ENCODE results near the gene ARX.

The ARX gene

DNA sequence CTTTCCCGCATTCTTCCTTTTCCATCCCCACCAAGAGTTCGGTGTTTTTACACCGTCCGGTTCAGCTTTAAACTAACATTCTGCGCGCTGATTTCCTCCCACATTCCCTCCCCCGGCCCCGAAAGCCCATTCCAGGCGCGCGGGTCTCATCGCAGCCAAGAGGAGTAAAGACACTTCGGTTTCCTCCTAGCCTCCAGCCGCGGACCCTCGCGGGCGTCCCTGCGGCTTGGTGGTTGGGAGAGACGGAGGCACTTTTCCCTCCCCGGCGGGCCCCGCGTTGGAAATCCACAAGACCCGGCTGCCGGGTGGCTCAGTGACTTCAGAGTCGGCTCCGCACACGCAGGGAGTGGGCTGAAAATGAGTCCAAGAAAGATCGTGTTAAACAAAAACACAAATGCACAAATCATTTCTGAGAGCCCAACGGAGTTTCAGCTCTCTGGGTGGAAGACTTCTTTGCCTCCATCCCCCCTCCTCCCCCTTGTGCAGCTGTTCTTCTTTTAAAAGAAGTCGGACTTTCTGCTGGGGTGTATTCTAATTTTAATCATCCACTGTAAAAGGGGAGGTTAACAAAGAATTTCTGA is 2.0 kb upstream of the ARX start:
- ChIA-PET CTCF (no interaction called here), POLR2A (ENCODE audit: low non-redundant PET) (no interaction called here)
- no peak for DNase-seq (ENCODE audit: low spot score)
- TF ChIP-seq, protein P1, sequence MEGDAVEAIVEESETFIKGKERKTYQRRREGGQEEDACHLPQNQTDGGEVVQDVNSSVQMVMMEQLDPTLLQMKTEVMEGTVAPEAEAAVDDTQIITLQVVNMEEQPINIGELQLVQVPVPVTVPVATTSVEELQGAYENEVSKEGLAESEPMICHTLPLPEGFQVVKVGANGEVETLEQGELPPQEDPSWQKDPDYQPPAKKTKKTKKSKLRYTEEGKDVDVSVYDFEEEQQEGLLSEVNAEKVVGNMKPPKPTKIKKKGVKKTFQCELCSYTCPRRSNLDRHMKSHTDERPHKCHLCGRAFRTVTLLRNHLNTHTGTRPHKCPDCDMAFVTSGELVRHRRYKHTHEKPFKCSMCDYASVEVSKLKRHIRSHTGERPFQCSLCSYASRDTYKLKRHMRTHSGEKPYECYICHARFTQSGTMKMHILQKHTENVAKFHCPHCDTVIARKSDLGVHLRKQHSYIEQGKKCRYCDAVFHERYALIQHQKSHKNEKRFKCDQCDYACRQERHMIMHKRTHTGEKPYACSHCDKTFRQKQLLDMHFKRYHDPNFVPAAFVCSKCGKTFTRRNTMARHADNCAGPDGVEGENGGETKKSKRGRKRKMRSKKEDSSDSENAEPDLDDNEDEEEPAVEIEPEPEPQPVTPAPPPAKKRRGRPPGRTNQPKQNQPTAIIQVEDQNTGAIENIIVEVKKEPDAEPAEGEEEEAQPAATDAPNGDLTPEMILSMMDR (conservative IDR thresholded peaks at IDR 0.05; ENCODE audit: low read depth), result no peak
- H3K27ac ChIP-seq, result no peak overlapping the region

DNA sequence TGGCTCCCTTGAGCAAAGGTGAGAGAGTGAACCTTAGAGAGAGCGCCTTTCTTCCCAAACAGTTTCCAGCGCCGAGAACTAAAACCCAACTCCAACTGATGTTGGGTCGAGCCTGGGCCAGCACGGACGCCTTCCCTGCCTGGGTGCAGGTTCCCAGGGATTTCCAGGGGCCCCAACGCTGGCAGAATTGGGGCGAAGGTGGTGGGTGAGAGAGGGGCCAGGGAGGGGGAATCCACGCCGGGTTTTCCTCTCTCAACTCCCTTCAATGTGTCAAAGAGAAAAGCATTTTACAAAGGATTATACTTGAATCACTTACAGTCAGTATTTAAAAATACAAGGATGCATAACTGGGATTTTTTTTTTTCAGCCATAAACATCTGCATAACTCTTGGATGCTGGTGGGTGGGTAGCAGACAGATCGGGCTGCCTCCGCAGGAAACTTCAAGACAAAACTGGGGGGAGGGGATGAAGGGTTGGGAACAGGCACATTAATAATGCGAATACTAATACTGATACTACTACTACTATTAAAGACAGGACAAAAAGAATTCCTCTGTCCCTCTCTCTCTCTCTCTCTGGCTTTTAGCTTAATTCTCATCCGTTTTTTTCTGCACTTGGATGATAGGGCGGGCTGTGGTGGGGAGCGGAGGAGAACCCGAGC is 1.3 kb upstream of the ARX start:
- TF ChIP-seq, protein P1 (conservative IDR thresholded peaks at IDR 0.05; ENCODE audit: low read depth), result no peak
- DNase-seq (ENCODE audit: low spot score), result no peak
- ChIA-PET CTCF (no interaction called here), POLR2A (ENCODE audit: low non-redundant PET) (no interaction called here)
- H3K27ac ChIP-seq, result no peak overlapping the region

DNA sequence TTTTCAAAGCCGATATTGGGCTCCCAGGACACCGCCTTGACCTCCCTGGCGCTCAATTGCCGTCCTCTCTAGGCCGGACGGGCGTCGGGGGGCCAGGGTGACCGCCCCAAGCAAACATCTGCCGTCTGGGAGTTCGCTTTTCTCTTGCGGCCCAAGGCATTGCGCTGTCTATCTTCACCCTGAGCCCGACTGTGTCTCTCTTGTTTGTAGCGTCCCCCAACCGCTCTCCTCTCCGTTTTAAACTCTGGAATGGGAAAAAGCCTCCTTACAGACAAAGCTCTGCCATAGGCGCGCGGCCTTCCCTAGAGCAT is 551 bp upstream of the ARX start:
- TF ChIP-seq, protein P1 (conservative IDR thresholded peaks at IDR 0.05; ENCODE audit: low read depth), result no peak
- ChIA-PET POLR2A (ENCODE audit: low non-redundant PET) (interaction anchor here (0.6 kb wide), 1 partner anchor 127 kb away, joined by 3 read pairs; no protein-coding TSS in a partner anchor), CTCF (no interaction called here)
- H3K27ac ChIP-seq, result no peak overlapping the region
- no peak for DNase-seq (ENCODE audit: low spot score)

DNA sequence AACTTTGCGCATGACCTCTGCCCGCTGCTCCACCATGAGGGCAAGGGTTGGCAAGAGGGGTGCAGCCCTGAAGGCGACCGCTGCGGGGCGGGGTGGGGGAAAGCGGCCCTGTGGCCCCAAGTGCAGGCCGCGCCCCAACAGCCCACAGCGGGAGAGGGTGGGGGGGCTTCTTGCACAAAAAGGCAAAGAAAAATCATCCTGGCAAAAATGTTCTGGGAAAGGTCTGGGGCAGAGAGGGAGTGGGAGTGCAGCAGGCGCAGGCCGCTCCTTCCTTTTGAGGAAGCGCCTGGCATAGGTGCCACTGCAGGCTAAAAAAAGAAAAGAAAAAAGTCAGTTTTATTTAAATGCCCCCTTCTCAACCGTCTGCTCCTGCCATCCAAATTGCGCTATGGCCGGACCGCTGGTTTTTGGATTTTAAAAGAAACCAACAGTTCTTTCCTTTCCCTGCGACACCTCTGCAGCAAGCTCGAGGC is 1.4 kb downstream of the ARX start:
- ChIA-PET CTCF (no interaction called here), POLR2A (ENCODE audit: low non-redundant PET) (no interaction called here)
- no peak for DNase-seq (ENCODE audit: low spot score)

DNA sequence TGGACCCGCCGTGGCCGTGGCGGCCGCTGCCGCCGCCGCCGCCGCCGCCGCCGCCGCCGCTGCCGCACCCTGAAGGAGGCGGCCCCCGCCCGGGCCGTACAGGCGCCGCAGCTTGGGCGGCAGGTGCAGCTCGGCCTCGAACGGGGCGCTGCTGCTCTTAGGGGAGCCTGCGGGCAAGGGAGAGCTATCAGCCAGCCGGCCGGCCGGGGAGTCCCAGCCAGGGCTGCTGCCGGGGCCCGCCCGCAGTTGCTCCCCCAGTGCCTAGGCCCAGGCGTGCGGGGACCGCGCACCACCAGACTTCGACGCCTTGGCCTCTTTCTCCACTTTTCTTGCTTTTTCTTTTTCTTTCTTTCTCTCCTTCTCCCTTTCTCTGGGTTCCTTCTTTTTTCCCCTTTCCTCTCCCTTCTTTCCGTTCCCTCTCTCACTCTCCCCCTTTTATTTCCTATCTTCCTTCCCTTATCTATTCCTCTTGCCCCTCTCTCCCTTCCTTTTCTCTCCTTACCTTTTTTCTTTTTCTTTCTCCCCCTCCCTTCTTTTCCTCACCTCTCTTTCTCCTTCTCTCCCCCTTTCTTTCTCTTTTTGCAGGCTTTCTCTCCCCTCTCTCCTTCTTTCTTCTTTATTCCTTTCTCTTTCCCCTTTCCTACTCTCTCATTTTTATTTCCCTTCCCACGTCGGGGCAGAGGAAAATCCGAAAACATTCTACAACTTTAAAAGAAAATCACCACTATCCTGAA is 2.0 kb downstream of the ARX start:
- POLR2A ChIA-PET (ENCODE audit: low non-redundant PET), result no interaction called here
- H3K27ac ChIP-seq, result no peak overlapping the region
- DNase-seq (ENCODE audit: low spot score), result no peak
- TF ChIP-seq, protein P1 (conservative IDR thresholded peaks at IDR 0.05; ENCODE audit: low read depth), result no peak
- CTCF ChIA-PET, result no interaction called here

More for the DNA sequence above, 1.4 kb downstream of the ARX start:
- H3K27ac ChIP-seq, result no peak overlapping the region
- TF ChIP-seq, protein P1 (conservative IDR thresholded peaks at IDR 0.05; ENCODE audit: low read depth), result no peak

DNA sequence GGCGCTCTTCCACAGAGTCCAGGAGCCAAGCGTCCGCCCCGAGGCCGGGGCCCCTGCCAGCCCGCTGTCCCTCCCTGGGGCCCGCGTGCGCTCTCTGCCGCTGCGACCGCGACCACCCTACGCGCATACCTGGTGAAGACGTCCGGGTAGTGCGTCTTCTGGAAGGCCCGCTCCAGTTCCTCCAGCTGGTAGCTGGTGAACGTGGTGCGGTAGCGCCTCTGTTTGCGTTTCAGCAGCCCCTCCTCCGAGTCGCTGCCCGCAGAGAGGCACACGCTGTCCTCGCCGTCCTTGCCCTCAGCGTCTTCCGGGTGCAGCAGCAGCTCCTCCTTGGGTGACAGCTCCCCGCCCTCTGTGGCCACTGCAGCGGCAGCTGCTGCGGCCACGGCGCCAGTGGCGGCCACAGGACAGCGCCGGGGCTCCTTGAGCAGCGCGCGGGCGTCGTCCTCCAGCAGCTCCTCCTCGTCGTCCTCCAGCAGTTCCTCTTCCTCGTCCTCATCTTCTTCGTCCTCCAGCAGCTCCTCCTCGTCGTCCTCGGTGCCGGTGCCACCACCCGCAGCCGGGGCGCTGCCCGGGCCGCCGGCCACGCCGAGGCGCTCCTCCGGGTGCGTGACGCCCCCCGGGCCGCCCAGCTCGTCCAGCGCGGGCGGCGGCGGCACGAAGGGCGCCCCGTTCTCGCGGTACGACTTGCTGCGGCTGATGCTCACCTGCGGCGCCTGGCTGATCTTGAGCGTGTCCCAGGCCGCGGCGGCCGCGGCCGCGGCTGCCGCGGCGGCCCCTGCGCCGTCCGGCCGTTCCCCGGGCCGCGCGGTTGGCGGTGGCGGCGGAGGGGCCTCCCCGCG is 2.8 kb downstream of the ARX start:
- CTCF ChIA-PET, result no interaction called here
- no peak overlapping the region for H3K27ac ChIP-seq
- no peak for DNase-seq (ENCODE audit: low spot score)
- TF ChIP-seq, protein P1 (conservative IDR thresholded peaks at IDR 0.05; ENCODE audit: low read depth), result no peak
- POLR2A ChIA-PET (ENCODE audit: low non-redundant PET), result no interaction called here

Data from RWPE1 (cell line).